ENCODE measurements around the gene PARP9.
"Not testable (repeated sequence)": the region's sequence is repeated elsewhere in the genome, so short reads cannot be mapped to it uniquely, and the experiment has no call there.

Gene PARP9

GRCh38 chr3:122572940-122573412 is 8.9 kb upstream of the PARP9 start:
- peak; percentile 9 for DNase-seq

GRCh38 chr3:122568755-122569154 is 4.7 kb upstream of the PARP9 start:
- DNase-seq: no peak

- not testable (repeated sequence) for DNase-seq
These were observed 4.0 kb upstream of the PARP9 start for GRCh38 chr3:122568131-122568530.

- DNase-seq: no peak
These were observed 429 bp downstream of the PARP9 start for GRCh38 chr3:122563717-122564025.

- DNase-seq: no peak
These were observed 980 bp downstream of the PARP9 start for GRCh38 chr3:122562923-122563716.

GRCh38 chr3:122560680-122561079 is 3.4 kb downstream of the PARP9 start:
- DNase-seq: peak; percentile 27

GRCh38 chr3:122559906-122560305 is 4.2 kb downstream of the PARP9 start:
- no peak for DNase-seq

- no peak for DNase-seq
These were observed 5.5 kb downstream of the PARP9 start for GRCh38 chr3:122558605-122559004.

GRCh38 chr3:122557356-122557755 is 6.7 kb downstream of the PARP9 start:
- DNase-seq: no peak

GRCh38 chr3:122555275-122556071 is 8.6 kb downstream of the PARP9 start:
- no peak for DNase-seq

- DNase-seq: no peak
These were observed 10.9 kb downstream of the PARP9 start for GRCh38 chr3:122553171-122553570.

GRCh38 chr3:122548619-122549018 is 15.5 kb downstream of the PARP9 start:
- no peak for DNase-seq

GRCh38 chr3:122548076-122548475 is 16.0 kb downstream of the PARP9 start:
- DNase-seq: no peak

GRCh38 chr3:122546151-122546550 is 17.9 kb downstream of the PARP9 start:
- DNase-seq: no peak

GRCh38 chr3:122538956-122539490 is 25.1 kb downstream of the PARP9 start:
- no peak for DNase-seq

- no peak for DNase-seq
These were observed 27.5 kb downstream of the PARP9 start for GRCh38 chr3:122536632-122537001.

- DNase-seq: no peak
These were observed 28.0 kb downstream of the PARP9 start for GRCh38 chr3:122535964-122536631.

- DNase-seq: peak; percentile 7
These were observed 30.2 kb downstream of the PARP9 start for GRCh38 chr3:122533931-122534334.

- DNase-seq: no peak
These were observed 30.6 kb downstream of the PARP9 start for GRCh38 chr3:122533480-122533879.

GRCh38 chr3:122530164-122530563 is 33.9 kb downstream of the PARP9 start:
- DNase-seq: no peak

GRCh38 chr3:122523317-122523716 is 40.8 kb downstream of the PARP9 start:
- DNase-seq: no peak

- no peak for DNase-seq
These were observed 43.2 kb downstream of the PARP9 start for GRCh38 chr3:122520861-122521260.

GRCh38 chr3:122519693-122520092 is 44.4 kb downstream of the PARP9 start:
- no peak for DNase-seq

All from stimulated activated CD4-positive, alpha-beta T cell treated with anti-CD3 and anti-CD28 coated beads, Interleukin-4, amount 100 ng/mL, for 1 hour (primary cell).